ENCODE results near the gene CUBN.

DNA sequence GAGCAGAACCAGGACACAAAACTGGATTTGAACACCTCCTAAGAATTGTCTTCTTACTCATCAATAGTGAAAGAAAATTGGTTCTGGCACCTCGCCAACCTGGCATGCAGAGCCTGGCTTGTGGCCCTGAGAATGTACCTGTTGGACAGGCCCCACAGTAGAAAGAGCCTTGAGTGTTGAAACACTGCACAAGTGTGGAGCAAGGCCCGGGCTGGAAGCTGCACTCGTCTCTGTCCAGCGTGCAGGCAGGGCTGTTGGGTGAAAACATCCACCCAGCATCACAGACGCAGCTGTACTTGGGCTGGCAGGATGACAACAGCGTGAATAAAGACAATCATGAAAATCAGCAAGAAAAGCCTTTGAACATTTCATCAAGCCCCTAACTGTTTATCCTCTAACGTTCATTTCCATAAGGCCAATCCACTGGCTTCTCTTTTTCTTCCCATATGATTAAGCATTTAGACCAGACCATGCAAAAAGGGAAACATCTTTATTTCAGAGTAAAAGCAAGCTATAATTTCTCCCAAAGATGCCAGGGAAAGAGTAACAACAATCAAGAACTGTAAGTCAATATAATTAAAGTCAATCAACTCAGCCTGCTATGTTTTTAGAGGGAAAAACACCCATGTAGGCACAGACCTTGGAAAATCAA, 15.6 kb downstream of the CUBN start:
- TF ChIP-seq, protein P1, sequence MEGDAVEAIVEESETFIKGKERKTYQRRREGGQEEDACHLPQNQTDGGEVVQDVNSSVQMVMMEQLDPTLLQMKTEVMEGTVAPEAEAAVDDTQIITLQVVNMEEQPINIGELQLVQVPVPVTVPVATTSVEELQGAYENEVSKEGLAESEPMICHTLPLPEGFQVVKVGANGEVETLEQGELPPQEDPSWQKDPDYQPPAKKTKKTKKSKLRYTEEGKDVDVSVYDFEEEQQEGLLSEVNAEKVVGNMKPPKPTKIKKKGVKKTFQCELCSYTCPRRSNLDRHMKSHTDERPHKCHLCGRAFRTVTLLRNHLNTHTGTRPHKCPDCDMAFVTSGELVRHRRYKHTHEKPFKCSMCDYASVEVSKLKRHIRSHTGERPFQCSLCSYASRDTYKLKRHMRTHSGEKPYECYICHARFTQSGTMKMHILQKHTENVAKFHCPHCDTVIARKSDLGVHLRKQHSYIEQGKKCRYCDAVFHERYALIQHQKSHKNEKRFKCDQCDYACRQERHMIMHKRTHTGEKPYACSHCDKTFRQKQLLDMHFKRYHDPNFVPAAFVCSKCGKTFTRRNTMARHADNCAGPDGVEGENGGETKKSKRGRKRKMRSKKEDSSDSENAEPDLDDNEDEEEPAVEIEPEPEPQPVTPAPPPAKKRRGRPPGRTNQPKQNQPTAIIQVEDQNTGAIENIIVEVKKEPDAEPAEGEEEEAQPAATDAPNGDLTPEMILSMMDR (IDR thresholded peaks at IDR 0.05; ENCODE audit: insufficient read depth, low read length) = no peak
- TF ChIP-seq POLR2AphosphoS5 (IDR thresholded peaks at IDR 0.05; ENCODE audit: low read depth) = no peak
